ENCODE data around the gene KIF3A.

- TF ChIP-seq EZH2 (IDR thresholded peaks at IDR 0.05; ENCODE audit: low read depth, unreplicated experiment), result no peak
- TF ChIP-seq, protein P1, sequence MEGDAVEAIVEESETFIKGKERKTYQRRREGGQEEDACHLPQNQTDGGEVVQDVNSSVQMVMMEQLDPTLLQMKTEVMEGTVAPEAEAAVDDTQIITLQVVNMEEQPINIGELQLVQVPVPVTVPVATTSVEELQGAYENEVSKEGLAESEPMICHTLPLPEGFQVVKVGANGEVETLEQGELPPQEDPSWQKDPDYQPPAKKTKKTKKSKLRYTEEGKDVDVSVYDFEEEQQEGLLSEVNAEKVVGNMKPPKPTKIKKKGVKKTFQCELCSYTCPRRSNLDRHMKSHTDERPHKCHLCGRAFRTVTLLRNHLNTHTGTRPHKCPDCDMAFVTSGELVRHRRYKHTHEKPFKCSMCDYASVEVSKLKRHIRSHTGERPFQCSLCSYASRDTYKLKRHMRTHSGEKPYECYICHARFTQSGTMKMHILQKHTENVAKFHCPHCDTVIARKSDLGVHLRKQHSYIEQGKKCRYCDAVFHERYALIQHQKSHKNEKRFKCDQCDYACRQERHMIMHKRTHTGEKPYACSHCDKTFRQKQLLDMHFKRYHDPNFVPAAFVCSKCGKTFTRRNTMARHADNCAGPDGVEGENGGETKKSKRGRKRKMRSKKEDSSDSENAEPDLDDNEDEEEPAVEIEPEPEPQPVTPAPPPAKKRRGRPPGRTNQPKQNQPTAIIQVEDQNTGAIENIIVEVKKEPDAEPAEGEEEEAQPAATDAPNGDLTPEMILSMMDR (conservative IDR thresholded peaks at IDR 0.05; ENCODE audit: low read depth in 2 of 2), result no peak
- TF ChIP-seq POLR2AphosphoS5 (IDR thresholded peaks at IDR 0.05; ENCODE audit: low read depth), result no peak
- TF ChIP-seq, protein P2, sequence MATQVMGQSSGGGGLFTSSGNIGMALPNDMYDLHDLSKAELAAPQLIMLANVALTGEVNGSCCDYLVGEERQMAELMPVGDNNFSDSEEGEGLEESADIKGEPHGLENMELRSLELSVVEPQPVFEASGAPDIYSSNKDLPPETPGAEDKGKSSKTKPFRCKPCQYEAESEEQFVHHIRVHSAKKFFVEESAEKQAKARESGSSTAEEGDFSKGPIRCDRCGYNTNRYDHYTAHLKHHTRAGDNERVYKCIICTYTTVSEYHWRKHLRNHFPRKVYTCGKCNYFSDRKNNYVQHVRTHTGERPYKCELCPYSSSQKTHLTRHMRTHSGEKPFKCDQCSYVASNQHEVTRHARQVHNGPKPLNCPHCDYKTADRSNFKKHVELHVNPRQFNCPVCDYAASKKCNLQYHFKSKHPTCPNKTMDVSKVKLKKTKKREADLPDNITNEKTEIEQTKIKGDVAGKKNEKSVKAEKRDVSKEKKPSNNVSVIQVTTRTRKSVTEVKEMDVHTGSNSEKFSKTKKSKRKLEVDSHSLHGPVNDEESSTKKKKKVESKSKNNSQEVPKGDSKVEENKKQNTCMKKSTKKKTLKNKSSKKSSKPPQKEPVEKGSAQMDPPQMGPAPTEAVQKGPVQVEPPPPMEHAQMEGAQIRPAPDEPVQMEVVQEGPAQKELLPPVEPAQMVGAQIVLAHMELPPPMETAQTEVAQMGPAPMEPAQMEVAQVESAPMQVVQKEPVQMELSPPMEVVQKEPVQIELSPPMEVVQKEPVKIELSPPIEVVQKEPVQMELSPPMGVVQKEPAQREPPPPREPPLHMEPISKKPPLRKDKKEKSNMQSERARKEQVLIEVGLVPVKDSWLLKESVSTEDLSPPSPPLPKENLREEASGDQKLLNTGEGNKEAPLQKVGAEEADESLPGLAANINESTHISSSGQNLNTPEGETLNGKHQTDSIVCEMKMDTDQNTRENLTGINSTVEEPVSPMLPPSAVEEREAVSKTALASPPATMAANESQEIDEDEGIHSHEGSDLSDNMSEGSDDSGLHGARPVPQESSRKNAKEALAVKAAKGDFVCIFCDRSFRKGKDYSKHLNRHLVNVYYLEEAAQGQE (IDR thresholded peaks at IDR 0.05; ENCODE audit: unreplicated experiment), result no peak
- TF ChIP-seq EZH2phosphoT487 (IDR thresholded peaks at IDR 0.05; ENCODE audit: unreplicated experiment), result no peak
- TF ChIP-seq JUNB (IDR thresholded peaks at IDR 0.05; ENCODE audit: unreplicated experiment), result no peak
- no peak for TF ChIP-seq ETS1 (IDR thresholded peaks at IDR 0.05)
- TF ChIP-seq CREB1 (CRISPR knock-in tag; IDR thresholded peaks at IDR 0.05; ENCODE audit: low read depth), result no peak
- no peak for TF ChIP-seq ZNF114 (CRISPR knock-in tag; IDR thresholded peaks at IDR 0.05)
- TF ChIP-seq ZNF331 (CRISPR knock-in tag; IDR thresholded peaks at IDR 0.05; ENCODE audit: low read depth), result no peak
- TF ChIP-seq STAT1 (IDR thresholded peaks at IDR 0.05; ENCODE audit: unreplicated experiment), result no peak
These were observed 78.7 kb downstream of the KIF3A start for GRCh38 chr5:132658381-132659302.
